Measurements from ENCODE around the gene FN3KRP. TPM values are rescaled to one million over a fixed set of nuclear protein-coding genes. Genes with fewer than 3 reads are reported as not detected.

The FN3KRP gene
- total RNA-seq, 6 experiments from 2014 or later: 7.6 to 24.8 (median 14.3) TPM

GRCh38 chr17:82745524-82745923 lies 29.0 kb downstream of the FN3KRP start:
- ATAC-seq (peak in 3 of 4 donors; percentile 8 to 38 (median 33)), DNase-seq (peak in 1 of 3 donors; percentile 6)
- no peaks in the 10 kb centered on the region for H3K9me3 ChIP-seq
- peaks cover 0 to 17% (median 7%) of the 10 kb centered on the region in 4 donors for H3K4me1 ChIP-seq
- H3K4me3 ChIP-seq: no peak overlapping the region
- intact Hi-C loops (cut with DNase I): no loop called here
- 44% methylated on average over 4 of the region's 8 CpGs for WGBS (ENCODE audit: insufficient coverage, low coverage, low lambda C conversion rate, missing lambda C conversion rate)
- H3K27ac ChIP-seq: no peak overlapping the region
- H3K27me3 ChIP-seq: no peaks in the 10 kb centered on the region
- TF ChIP-seq CTCF (IDR thresholded peaks at IDR 0.05) (no peak), POLR2A (IDR thresholded peaks at IDR 0.05) (no peak)
- H3K36me3 ChIP-seq: peaks cover 0 to 22% (median 6%) of the 10 kb centered on the region in 4 donors

GRCh38 chr17:82748756-82749155 lies 32.2 kb downstream of the FN3KRP start:
- peak in 1 of 3 donors; percentile 34 for DNase-seq
- Histone ChIP-seq H3K36me3 (no peaks in the 10 kb centered on the region), H3K9me3 (no peaks in the 10 kb centered on the region), H3K4me3 (no peak overlapping the region), H3K27ac (no peak overlapping the region), H3K27me3 (no peaks in the 10 kb centered on the region), H3K4me1 (peaks cover 0 to 7% (median 0%) of the 10 kb centered on the region in 4 donors)
- intact Hi-C loops (cut with DNase I): no loop called here
- TF ChIP-seq CTCF (IDR thresholded peaks at IDR 0.05) (no peak), POLR2A (IDR thresholded peaks at IDR 0.05) (no peak)
- WGBS (ENCODE audit: insufficient coverage, low coverage, low lambda C conversion rate, missing lambda C conversion rate): 97% methylated on average over 13 of the region's 16 CpGs
- ATAC-seq: no peak

GRCh38 chr17:82750241-82750908 lies 33.9 kb downstream of the FN3KRP start:
- ATAC-seq (no peak), DNase-seq (peak in 1 of 3 donors; percentile 55)
- Histone ChIP-seq H3K9me3 (no peaks in the 10 kb centered on the region), H3K4me3 (no peak overlapping the region), H3K27ac (no peak overlapping the region), H3K36me3 (no peaks in the 10 kb centered on the region), H3K4me1 (peaks cover 0 to 7% (median 0%) of the 10 kb centered on the region in 4 donors), H3K27me3 (no peaks in the 10 kb centered on the region)
- intact Hi-C loops (cut with DNase I): loop anchor here in 1 of 2 donors (10.0 kb wide), 1 partner anchor 86 kb away; no protein-coding TSS in a partner anchor
- TF ChIP-seq CTCF (IDR thresholded peaks at IDR 0.05) (no peak), POLR2A (IDR thresholded peaks at IDR 0.05) (no peak)
- whole genome bisulfite sequencing (ENCODE audit: insufficient coverage, low coverage, low lambda C conversion rate, missing lambda C conversion rate): 93% methylated on average over 28 of the region's 40 CpGs

- ATAC-seq: no peak
- peaks cover 0 to 7% (median 0%) of the 10 kb centered on the region in 4 donors for H3K4me1 ChIP-seq
- intact Hi-C loops (cut with DNase I): loop anchor here in 1 of 2 donors (10.0 kb wide), 1 partner anchor 86 kb away; no protein-coding TSS in a partner anchor
- WGBS (ENCODE audit: insufficient coverage, low coverage, low lambda C conversion rate, missing lambda C conversion rate): 9% methylated on average over 10 of the region's 56 CpGs
- peak overlapping the region in 2 of 3 donors; percentile 31 to 55 for H3K27ac ChIP-seq
- H3K36me3 ChIP-seq: no peaks in the 10 kb centered on the region
- peak in 1 of 3 donors; percentile 42 for DNase-seq
- H3K27me3 ChIP-seq: no peaks in the 10 kb centered on the region
- H3K9me3 ChIP-seq: no peaks in the 10 kb centered on the region
- peak overlapping the region; percentile 49 to 86 (median 66) for H3K4me3 ChIP-seq
- TF ChIP-seq CTCF (IDR thresholded peaks at IDR 0.05) (no peak), POLR2A (IDR thresholded peaks at IDR 0.05) (no peak)
Observed at GRCh38 chr17:82751171-82751570, 34.7 kb downstream of the FN3KRP start.
